ENCODE measurements around the gene CHD8. TPM values are rescaled to one million over a fixed set of nuclear protein-coding genes. Genes with fewer than 3 reads are reported as not detected.
A peak's percentile ranks its signal among the peaks of the same experiment; 100 is the strongest.

The CHD8 gene
- total and polyA plus RNA-seq, 2 of the 13 experiments (the other 11 are each of a cell fraction or from before 2014, with no cell fraction given): 35.1 to 79.6 TPM

DNA sequence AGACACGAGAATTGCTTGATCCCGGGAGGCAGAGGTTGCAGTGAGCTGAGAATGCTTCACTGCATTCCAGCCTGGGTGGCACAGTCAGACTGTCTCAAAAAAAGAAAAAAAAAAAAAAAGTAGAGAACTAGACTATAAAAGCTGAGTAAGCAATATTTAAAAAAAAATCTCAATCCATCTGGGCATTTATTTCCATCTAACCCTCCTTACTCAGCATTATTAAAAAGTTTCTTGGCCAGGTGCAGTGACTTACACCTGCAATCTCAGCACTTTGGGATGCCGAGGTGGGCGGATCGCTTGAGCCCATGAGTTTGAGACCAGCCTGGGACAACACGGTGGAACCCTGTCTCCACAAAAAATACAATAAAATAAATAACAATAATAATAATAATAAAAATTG is 76.6 kb downstream of the CHD8 start:
- TF ChIP-seq JDP2 (CRISPR knock-in tag; IDR thresholded peaks at IDR 0.05; ENCODE audit: borderline replicate concordance) (no peak), MAFK (conservative IDR thresholded peaks at IDR 0.05 in 1 of 2, IDR thresholded peaks at IDR 0.05 in 1 of 2; ENCODE audit: low read length in 2 of 2) (peak; percentile 98 to 99), HDAC6 (IDR thresholded peaks at IDR 0.05; ENCODE audit: low read depth, low read length) (no peak), MAFF (IDR thresholded peaks at IDR 0.05; ENCODE audit: low read depth, low read length) (peak; percentile 99)
- H3K27me3 ChIP-seq (ENCODE audit: control insufficient read depth in 1 of 2, insufficient read depth in 2 of 2, low read length in 2 of 2): no peaks in the 10 kb centered on the region; a peak in 1 of 5 replicates
- no peak for DNase-seq (ENCODE audit: low spot score)
- ChIA-PET POLR2A (no interaction called here), CTCF (ENCODE audit: low intra/inter-chr PET ratio, low total read pairs) (no interaction called here)
- in situ Hi-C loops (cut with HindIII; ENCODE audit: extremely low pct_ligation_motif_present, low pct_unique_long_range_greater_than_20kb): no loop called here
- no peak for ATAC-seq
- H3K4me1 ChIP-seq (ENCODE audit: insufficient read depth, low read length): peaks cover 31% of the 10 kb centered on the region
- WGBS (ENCODE audit: low lambda C conversion rate): 96% methylated on average over 6 of the region's 6 CpGs
- peaks cover 8% of the 10 kb centered on the region; the same call in 1 of the 2 replicates for H4K20me1 ChIP-seq (ENCODE audit: insufficient read depth, low read length)
- peaks cover 91% of the 10 kb centered on the region for H3K79me2 ChIP-seq (ENCODE audit: insufficient read depth, low read length)
- no peak overlapping the region for H2AFZ ChIP-seq (ENCODE audit: low read length)
- H3K9me3 ChIP-seq (ENCODE audit: low read length): no peaks in the 10 kb centered on the region
- no peak overlapping the region for H3K9ac ChIP-seq (ENCODE audit: insufficient read depth, low read depth, low read length)
- FAIRE-seq: no peak
- peaks cover 12 to 40% of the 10 kb centered on the region in 2 experiments; a peak in 4 of 5 replicates for H3K36me3 ChIP-seq (replicated peaks in 1 of 2; ENCODE audit: control insufficient read depth in 1 of 2, insufficient read depth in 2 of 2, low read length in 2 of 2)
- H3K4me2 ChIP-seq (ENCODE audit: low read depth, low read length): no peak overlapping the region
- no TSS peak for BruUV-seq (replicated peaks)
- no peak overlapping the region for H3K4me3 ChIP-seq (replicated peaks in 1 of 3; ENCODE audit: insufficient read depth in 1 of 3, low read depth in 2 of 3, low read length in 3 of 3)
- H3K27ac ChIP-seq (ENCODE audit: extremely low read length, insufficient read depth, low read length): no peak overlapping the region
- intact Hi-C loops (cut with micrococcal nuclease; ENCODE audit: unreplicated experiment): no loop called here

DNA sequence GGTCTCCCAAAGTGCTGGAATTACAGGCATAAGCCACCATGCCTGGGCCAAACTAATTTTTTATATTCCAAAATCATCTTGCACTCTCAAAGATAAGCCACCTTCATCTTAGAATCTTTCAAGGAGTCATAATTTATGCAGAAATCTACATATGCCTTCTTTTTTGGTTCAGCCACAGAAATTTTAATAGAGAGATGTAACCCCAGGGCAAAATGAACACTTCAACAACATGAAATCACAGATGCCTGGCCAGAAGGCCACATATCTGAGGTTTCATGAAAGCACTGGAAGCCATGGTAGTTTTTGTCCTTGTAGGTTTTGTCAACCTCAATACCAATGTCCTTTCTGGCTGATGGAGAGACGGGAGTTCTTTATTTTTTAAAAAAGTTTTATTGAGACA is 81.9 kb downstream of the CHD8 start:
- POLR2A ChIA-PET: no interaction called here
- in situ Hi-C loops (cut with HindIII; ENCODE audit: extremely low pct_ligation_motif_present, low pct_unique_long_range_greater_than_20kb) (no loop called here), intact Hi-C loops (cut with micrococcal nuclease; ENCODE audit: unreplicated experiment) (no loop called here)
- FAIRE-seq: no peak
- CTCF ChIA-PET (ENCODE audit: low intra/inter-chr PET ratio, low total read pairs): no interaction called here
- no TSS peak for BruUV-seq (replicated peaks)
- Histone ChIP-seq H4K20me1 (ENCODE audit: insufficient read depth, low read length) (0 out of 2 replicates have a peak, but pooled peaks cover 2% of the 10 kb centered on the region), H3K9ac (ENCODE audit: insufficient read depth, low read depth, low read length) (no peak overlapping the region), H3K79me2 (ENCODE audit: insufficient read depth, low read length) (peaks cover 47% of the 10 kb centered on the region), H3K4me2 (ENCODE audit: low read depth, low read length) (no peak overlapping the region), H3K27me3 (ENCODE audit: control insufficient read depth in 1 of 2, insufficient read depth in 2 of 2, low read length in 2 of 2) (no peaks in the 10 kb centered on the region), H3K27ac (ENCODE audit: extremely low read length, insufficient read depth, low read length) (no peak overlapping the region), H3K4me1 (ENCODE audit: insufficient read depth, low read length) (0 out of 2 replicates have a peak, but pooled peaks cover 1% of the 10 kb centered on the region), H3K9me3 (ENCODE audit: low read length) (no peaks in the 10 kb centered on the region), H2AFZ (ENCODE audit: low read length) (no peak overlapping the region), H3K4me3 (replicated peaks in 1 of 3; ENCODE audit: insufficient read depth in 1 of 3, low read depth in 2 of 3, low read length in 3 of 3) (no peak overlapping the region), H3K36me3 (replicated peaks in 1 of 2; ENCODE audit: control insufficient read depth in 1 of 2, insufficient read depth in 2 of 2, low read length in 2 of 2) (peaks cover 26 to 71% of the 10 kb centered on the region in 2 experiments)
- no peak for ATAC-seq
- 94% methylated on average over 1 of the region's 1 CpG for WGBS (ENCODE audit: low lambda C conversion rate)
- DNase-seq (ENCODE audit: low spot score): no peak
- TF ChIP-seq GATAD2A (CRISPR knock-in tag; IDR thresholded peaks at IDR 0.05) (no peak), ZNF264 (CRISPR knock-in tag; IDR thresholded peaks at IDR 0.05) (no peak), ZNF44 (CRISPR knock-in tag; IDR thresholded peaks at IDR 0.05) (no peak), ZNF367 (CRISPR knock-in tag; IDR thresholded peaks at IDR 0.05; ENCODE audit: borderline replicate concordance) (no peak), NRL (CRISPR knock-in tag; IDR thresholded peaks at IDR 0.05; ENCODE audit: borderline replicate concordance) (no peak), TBP (CRISPR knock-in tag; IDR thresholded peaks at IDR 0.05) (no peak), SUZ12 (IDR thresholded peaks at IDR 0.05; ENCODE audit: low read depth, low read length) (no peak)
- TF ChIP-seq, protein P1, sequence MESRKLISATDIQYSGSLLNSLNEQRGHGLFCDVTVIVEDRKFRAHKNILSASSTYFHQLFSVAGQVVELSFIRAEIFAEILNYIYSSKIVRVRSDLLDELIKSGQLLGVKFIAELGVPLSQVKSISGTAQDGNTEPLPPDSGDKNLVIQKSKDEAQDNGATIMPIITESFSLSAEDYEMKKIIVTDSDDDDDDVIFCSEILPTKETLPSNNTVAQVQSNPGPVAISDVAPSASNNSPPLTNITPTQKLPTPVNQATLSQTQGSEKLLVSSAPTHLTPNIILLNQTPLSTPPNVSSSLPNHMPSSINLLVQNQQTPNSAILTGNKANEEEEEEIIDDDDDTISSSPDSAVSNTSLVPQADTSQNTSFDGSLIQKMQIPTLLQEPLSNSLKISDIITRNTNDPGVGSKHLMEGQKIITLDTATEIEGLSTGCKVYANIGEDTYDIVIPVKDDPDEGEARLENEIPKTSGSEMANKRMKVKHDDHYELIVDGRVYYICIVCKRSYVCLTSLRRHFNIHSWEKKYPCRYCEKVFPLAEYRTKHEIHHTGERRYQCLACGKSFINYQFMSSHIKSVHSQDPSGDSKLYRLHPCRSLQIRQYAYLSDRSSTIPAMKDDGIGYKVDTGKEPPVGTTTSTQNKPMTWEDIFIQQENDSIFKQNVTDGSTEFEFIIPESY (CRISPR knock-in tag; IDR thresholded peaks at IDR 0.05): no peak
- TF ChIP-seq, protein P2, sequence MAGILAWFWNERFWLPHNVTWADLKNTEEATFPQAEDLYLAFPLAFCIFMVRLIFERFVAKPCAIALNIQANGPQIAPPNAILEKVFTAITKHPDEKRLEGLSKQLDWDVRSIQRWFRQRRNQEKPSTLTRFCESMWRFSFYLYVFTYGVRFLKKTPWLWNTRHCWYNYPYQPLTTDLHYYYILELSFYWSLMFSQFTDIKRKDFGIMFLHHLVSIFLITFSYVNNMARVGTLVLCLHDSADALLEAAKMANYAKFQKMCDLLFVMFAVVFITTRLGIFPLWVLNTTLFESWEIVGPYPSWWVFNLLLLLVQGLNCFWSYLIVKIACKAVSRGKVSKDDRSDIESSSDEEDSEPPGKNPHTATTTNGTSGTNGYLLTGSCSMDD (CRISPR knock-in tag; IDR thresholded peaks at IDR 0.05): no peak
- TF ChIP-seq, protein P3, sequence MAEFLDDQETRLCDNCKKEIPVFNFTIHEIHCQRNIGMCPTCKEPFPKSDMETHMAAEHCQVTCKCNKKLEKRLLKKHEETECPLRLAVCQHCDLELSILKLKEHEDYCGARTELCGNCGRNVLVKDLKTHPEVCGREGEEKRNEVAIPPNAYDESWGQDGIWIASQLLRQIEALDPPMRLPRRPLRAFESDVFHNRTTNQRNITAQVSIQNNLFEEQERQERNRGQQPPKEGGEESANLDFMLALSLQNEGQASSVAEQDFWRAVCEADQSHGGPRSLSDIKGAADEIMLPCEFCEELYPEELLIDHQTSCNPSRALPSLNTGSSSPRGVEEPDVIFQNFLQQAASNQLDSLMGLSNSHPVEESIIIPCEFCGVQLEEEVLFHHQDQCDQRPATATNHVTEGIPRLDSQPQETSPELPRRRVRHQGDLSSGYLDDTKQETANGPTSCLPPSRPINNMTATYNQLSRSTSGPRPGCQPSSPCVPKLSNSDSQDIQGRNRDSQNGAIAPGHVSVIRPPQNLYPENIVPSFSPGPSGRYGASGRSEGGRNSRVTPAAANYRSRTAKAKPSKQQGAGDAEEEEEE (CRISPR knock-in tag; IDR thresholded peaks at IDR 0.05; ENCODE audit: borderline replicate concordance): no peak
